NCI-H446 (cell line): ENCODE measurements around the gene LAMA4.
"Not testable (repeated sequence)": the region's sequence is repeated elsewhere in the genome, so short reads cannot be mapped to it uniquely, and the experiment has no call there.

Experiments used
- DNase-seq, 2 experiments: peaks; one replicate each; lab custom pipeline; 2025; lab: John Stamatoyannopoulos, UW

The LAMA4 gene

GRCh38 chr6:112209131-112209530 is 45.2 kb downstream of the LAMA4 start:
- no peak for DNase-seq

GRCh38 chr6:112207776-112208175 is 46.6 kb downstream of the LAMA4 start:
- no peak for DNase-seq

GRCh38 chr6:112207131-112207530 is 47.2 kb downstream of the LAMA4 start:
- DNase-seq, result no peak

- DNase-seq, result no peak
These were observed 48.3 kb downstream of the LAMA4 start for GRCh38 chr6:112206110-112206458.

GRCh38 chr6:112205427-112206109 is 48.8 kb downstream of the LAMA4 start:
- no peak for DNase-seq

- DNase-seq, result no peak
These were observed 50.0 kb downstream of the LAMA4 start for GRCh38 chr6:112204350-112204706.

GRCh38 chr6:112203577-112204349 is 50.6 kb downstream of the LAMA4 start:
- no peak for DNase-seq

GRCh38 chr6:112202639-112203341 is 51.6 kb downstream of the LAMA4 start:
- DNase-seq, result peak in 1 of 2 experiments; percentile 42

- not testable (repeated sequence) for DNase-seq
These were observed 54.0 kb downstream of the LAMA4 start for GRCh38 chr6:112200185-112200914.

GRCh38 chr6:112199001-112199403 is 55.4 kb downstream of the LAMA4 start:
- DNase-seq, result no peak

- no peak for DNase-seq
These were observed 55.8 kb downstream of the LAMA4 start for GRCh38 chr6:112198582-112198981.

GRCh38 chr6:112197636-112198035 is 56.7 kb downstream of the LAMA4 start:
- DNase-seq, result no peak

- DNase-seq, result no peak
These were observed 58.1 kb downstream of the LAMA4 start for GRCh38 chr6:112196306-112196705.

- no peak for DNase-seq
These were observed 59.2 kb downstream of the LAMA4 start for GRCh38 chr6:112195166-112195565.

- no peak for DNase-seq
These were observed 59.9 kb downstream of the LAMA4 start for GRCh38 chr6:112194511-112194910.

GRCh38 chr6:112193535-112194051 is 60.8 kb downstream of the LAMA4 start:
- no peak for DNase-seq

GRCh38 chr6:112193117-112193516 is 61.2 kb downstream of the LAMA4 start:
- DNase-seq, result no peak

GRCh38 chr6:112191509-112192020 is 62.8 kb downstream of the LAMA4 start:
- DNase-seq, result no peak

GRCh38 chr6:112190164-112190563 is 64.2 kb downstream of the LAMA4 start:
- DNase-seq, result no peak

- no peak for DNase-seq
These were observed 64.9 kb downstream of the LAMA4 start for GRCh38 chr6:112189494-112189893.

GRCh38 chr6:112188906-112189305 is 65.5 kb downstream of the LAMA4 start:
- no peak for DNase-seq

GRCh38 chr6:112187736-112188135 is 66.6 kb downstream of the LAMA4 start:
- no peak for DNase-seq
